Activated CD4-positive, alpha-beta T cell treated with anti-CD3 and anti-CD28 coated beads, Interleukin-2, amount 50 U/mL, for 48 hours (primary cell): ENCODE data around the gene LONP1.
A peak's percentile ranks its signal among the peaks of the same experiment; 100 is the strongest.
"Not testable (repeated sequence)": the region's sequence is repeated elsewhere in the genome, so short reads cannot be mapped to it uniquely, and the experiment has no call there.

Experiments used
- DNase-seq, 2 experiments: peaks; one replicate each; pipeline ENCODE4 v3.0.0-alpha.2; 2020

Gene LONP1

DNA sequence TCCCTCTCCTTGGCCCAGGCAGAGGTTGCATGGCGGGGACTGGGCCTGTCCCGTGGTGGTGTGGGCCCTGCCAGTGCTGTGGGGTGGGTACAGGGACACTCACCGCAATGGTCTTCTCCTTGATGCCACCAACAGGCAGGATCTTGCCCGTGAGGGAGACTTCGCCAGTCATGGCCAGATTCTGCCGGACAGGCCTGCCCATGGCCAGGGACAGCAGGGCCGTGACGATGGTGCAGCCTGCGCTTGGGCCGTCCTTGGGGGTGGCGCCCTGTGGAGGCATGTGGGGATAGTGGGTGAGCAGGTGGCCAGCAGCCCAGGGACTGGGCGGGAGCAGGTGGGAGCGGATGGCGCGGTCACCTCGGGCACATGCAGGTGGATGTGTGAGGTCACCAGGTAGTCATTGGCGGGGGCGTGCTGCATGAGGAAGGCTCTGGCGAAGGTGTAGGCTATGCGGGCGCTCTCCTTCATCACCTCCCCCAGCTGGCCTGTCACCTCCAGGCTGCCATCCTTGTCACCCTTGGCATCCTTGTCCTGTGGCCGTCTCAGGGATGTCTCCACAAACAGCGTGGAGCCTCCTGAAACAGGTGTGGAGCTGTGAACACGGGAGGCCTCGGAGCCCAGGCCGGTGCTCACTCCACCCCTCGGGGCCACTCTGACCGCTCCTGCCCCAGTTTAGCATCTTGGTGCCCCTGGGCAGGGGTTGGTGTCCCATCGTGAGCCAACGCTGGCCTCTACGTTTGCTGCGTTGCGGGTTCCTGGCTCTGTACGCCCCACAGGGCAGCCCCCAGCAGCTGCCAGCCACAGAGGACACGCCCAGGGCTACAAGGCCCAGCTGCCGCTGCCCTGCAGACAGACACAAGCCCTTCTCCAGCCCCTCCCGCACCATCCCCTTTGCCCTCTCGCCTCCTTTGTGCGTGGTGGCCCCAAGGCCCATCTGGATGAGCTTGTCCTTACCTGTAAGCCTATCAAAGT is 26.5 kb downstream of the LONP1 start:
- DNase-seq = peak in 1 of 2 experiments; percentile 31

DNA sequence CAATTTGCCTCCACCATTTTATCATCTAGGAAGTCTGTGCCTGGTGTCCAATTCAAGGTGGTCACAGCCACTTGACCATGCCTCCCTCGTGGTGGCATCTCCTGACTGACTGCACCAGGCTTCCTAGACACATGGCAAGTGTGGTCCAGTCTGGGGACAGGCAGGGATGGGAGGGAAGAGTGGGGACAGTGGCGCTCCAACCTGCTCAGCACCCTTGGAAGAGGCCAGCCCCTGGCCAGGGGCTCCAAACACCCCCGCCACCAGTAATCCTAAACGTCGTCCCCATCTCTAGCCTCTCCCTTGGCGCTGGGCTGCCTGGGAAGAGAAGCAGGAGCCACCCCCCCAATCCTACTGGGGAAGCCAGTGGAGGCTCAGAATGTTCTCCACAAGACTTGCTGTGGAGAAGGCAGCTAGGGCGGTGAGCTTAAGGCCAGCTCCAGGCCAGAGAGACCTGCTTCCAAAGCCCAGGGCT is 27.2 kb downstream of the LONP1 start:
- DNase-seq = no peak

DNA sequence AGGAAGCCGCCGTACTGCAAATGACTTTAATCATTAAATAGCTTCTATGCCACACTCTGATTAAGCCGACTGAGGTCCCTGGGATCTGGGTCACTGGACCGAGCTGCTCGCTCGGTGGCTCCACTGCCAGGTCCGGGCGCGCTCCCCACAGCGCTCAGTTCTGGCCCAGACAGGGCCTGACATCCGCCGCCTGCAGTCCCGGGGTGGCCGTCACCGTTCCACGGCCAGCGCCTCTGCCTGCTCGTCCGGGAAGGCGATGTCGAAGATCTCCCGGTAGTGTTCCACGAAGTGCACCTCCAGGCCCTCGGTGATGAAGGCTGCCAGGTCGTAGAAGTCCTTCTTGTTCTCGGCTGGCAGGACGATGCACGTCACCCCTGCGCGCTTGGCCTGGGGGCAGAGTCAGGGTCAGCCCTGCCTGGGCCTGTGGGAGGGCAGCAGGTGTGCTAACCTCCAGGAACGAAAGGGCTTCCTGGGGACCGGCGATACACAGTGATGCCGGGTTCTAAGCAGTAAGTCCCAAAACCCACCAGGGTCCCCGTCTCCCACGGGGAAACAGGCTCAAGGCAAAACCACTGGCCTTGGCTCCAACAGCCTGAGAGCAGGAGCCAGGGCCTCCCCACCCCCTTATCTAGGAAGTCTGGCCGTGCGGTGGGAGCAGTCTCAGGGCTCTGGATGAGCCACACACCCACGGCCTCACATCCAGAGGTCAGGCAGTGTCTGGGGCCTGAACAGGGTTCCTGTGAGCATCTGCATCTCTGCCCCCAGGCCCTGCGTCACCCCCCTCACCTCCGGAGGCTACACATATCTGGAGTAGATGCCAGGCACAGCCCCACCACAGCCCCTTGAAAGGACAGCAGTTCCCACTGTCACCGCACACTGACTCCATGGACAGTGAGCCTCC is 27.9 kb downstream of the LONP1 start:
- DNase-seq = peak; percentile 37 to 54

GRCh38 chr19:5690955-5691821 is 28.8 kb downstream of the LONP1 start:
- DNase-seq = peak; percentile 71 to 80

DNA sequence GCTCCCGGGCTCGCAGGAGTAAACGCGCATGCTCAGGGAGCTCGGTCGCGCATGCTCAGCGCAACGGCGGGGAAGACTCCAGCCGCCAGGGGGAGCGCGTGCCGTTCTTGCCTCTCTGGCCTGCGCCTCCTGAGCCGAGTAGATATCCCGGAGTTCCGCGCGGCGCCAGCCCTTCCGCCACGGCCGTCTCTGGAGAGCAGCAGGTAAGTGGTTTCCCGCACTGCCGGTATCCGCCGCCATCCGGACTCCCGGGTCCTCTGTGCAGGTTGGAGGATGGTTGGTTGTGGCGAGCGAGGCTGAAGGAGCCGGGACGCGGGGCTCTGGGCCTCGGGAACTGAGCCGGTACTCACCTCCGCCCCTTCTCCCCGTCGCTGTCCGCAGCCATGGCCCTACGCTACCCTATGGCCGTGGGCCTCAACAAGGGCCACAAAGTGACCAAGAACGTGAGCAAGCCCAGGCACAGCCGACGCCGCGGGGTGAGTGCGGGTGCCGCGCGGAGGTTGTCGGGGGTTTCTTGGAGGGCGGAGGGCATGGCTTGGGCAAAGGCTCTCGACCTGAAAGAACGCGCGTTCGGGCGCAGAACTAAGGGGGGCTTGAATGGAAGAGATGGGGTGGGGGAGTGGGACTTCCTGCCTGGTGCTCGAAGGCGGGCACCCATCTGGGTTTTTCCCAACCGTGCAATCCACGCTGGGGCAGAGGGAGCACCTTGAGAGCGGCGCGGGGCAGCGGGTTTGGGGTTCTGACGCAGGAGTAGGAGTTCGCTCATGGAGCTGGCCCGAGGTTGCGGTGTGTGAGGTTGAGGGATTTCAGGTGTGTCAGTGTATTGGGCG is 29.6 kb downstream of the LONP1 start, which contains the start of gene RPL36:
TSS of gene RPL36 (plus strand) at position 171 of the 830 bp plus-strand sequence. CDS start at position 384, 213 bp downstream.
- DNase-seq = peak; percentile 99

DNA sequence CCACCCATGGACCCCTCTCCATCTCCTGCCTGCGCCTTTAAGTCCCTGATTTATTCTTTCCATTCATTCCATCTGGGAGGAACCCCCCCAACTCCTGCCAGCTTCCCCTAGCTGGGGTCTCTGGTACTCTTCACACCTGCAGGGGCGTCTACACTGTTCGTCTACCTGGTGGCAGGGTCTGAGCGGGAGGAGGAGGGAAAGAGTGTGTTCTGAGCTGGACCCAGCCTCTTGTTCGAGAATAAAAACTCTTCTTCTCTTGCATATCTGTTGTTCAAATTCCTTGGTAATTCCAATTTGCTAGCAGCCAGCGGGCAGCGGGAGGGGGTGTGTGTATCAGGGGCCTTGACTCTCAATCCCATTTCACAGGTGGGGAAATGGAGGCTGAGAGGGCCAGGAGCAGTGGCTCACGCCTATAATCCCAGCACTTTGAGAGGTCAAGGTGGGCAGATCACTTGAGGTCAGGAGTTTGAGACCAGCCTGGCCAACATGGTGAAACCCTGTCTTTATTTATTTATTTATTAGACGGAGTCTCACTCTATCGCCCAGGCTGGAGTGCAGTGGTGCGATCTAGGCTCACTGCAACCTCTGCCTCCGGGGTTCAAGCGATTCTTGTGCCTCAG is 31.6 kb downstream of the LONP1 start:
- not testable (repeated sequence) for DNase-seq

GRCh38 chr19:5687360-5688198 is 32.4 kb downstream of the LONP1 start:
- no peak for DNase-seq

DNA sequence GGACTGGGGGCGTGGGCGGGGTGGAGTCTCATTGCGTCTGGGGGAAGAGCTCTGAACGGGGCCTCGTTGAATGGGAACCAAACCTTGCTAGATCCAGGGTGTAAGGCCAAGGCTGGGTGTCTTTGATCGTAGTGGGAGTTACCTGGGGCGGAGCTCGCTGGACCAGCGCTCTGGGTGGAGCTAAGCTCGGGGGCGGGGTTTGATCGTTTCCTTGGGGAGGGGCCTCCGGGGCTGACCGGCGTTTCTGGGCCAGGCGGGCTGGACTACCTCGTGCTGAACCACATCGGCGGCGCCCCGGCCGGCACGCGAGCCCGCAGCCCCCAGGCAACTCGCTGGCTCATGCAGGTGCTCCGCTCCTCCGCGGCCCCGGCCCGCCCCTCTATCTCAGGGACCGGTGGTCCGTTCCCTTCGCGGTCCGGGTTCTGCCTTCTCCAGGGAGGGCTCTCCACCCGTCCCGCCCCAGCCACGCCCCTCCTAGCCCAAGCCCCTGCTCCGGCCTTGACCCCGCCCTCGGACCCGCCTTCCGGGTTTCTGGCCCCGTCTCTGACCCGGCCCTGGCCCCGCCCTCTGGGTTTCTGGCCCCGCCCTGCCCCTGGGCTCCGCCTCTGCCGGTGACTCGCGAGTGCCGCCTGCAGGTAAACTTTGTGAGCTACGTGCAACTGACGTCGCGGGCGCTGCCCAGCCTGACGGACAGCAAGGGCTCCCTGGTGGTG is 33.1 kb downstream of the LONP1 start:
- DNase-seq = peak; percentile 100

DNA sequence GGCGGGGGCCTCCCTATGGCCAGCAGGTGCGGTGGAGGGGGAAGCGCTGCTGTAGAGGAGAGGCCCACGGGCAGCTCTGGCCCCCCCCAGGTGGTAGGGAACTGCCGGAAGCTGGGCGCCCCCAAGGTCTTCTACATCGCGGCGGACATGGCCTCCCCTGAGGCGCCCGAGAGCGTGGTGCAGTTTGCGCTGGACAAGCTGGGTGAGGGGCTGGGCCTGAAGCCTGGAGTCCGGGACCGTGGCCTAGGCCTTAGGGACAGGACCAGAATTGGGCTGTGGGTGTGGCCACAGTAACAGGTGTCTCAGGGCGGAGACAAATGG is 33.7 kb downstream of the LONP1 start:
- DNase-seq = no peak

DNA sequence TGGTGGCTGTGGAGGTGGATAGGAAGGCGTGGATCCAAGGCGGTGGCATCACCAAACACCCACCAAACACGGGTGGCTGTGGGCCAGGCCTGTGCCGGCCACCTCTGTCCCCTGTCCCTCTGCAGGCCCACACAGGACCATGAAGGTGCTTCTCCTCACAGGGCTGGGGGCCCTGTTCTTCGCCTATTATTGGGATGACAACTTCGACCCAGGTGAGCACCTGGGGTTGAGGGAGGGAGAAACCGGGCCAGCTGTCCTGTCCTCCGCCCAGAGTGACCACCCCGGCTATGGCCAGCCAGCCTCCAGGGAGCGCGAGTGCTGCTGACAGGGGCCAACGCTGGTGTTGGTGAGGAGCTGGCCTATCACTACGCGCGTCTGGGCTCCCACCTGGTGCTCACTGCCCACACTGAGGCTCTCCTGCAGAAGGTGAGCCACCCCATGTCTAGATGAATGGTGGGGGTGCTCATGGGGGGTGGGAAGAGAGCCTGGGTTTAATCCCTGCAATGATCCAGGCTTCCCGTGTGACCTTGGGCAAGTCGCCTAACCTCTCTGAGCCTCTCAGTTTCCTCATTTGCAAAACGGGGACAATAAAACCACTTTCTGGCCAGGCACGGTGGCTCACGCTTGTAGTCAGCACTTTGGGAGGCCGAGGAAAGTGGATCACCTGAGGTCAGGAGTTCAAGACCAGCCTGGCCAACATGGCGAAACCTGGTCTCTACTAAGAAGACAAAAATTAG is 35.1 kb downstream of the LONP1 start:
- no peak for DNase-seq

- no peak for DNase-seq
Observed at GRCh38 chr19:5683177-5683886, 36.6 kb downstream of the LONP1 start.

GRCh38 chr19:5682107-5682482 is 37.9 kb downstream of the LONP1 start:
- DNase-seq = no peak

- DNase-seq = no peak
Observed at GRCh38 chr19:5681391-5682106, 38.4 kb downstream of the LONP1 start.

- DNase-seq = peak; percentile 96 to 98
Observed at GRCh38 chr19:5680437-5681368, 39.2 kb downstream of the LONP1 start, which contains the start of the genes HSD11B1L and MICOS13. HSD11B1L (plus strand) TSS chr19:5681027; CDS start chr19:5684833, 3,806 bp downstream. MICOS13 (minus strand) TSS chr19:5680516; CDS start chr19:5680486, 30 bp downstream.

DNA sequence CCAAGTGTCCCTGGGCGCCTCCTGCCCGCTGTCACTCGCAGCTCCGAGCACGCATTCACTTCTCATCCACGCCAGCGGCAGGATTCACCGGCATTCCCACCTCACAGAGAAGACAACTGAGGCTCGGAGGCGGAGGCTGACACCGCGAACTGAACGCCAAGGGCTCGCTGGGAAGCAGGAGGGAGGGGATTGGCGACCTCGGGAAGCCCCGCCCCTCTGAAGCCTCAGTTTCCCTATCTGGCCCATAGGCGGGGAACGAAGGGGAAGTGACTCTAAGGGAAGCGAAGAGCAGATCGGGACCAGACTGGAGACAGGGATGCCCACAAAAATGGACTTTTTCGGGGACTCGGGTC is 39.9 kb downstream of the LONP1 start:
- DNase-seq = no peak
